ENCODE data around the gene NTN1. TPM values are rescaled to one million over a fixed set of nuclear protein-coding genes. Genes with fewer than 3 reads are reported as not detected.
"Not testable (repeated sequence)": the region's sequence is repeated elsewhere in the genome, so short reads cannot be mapped to it uniquely, and the experiment has no call there.

NTN1 gene
- total RNA-seq, 1 donor from 2014 or later, result 1.1 TPM

DNA sequence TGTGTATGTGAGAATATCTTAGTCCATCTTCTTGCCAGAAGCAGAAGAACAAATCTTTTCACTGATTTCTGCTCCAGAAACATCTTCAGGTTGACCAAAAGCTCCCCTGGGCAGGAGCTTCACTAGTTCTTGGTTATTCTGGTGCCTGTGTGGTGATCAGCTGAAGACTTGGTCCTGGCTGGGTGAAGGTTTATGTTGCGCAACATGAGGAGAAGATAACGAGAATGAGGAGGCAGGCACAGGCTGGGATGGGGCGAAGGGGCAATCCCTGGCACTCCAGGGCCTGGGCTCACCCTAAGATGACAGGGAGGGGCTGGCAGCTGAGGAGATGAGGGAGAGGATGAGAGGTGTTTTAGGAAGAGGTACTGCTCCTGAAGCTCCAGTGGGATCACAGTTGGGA lies 232.0 kb downstream of the NTN1 start:
- intact Hi-C loops (cut with micrococcal nuclease), result no loop called here
- POLR2A ChIA-PET, result no interaction called here
- no peak overlapping the region for H3K4me3 Mint-ChIP-seq

GRCh38 chr17:9254841-9255240 lies 233.5 kb downstream of the NTN1 start:
- ATAC-seq (ENCODE audit: low read depth) (no peak), DNase-seq (no peak)
- H3K27me3 Mint-ChIP-seq, result no peaks in the 10 kb centered on the region
- intact Hi-C loops (cut with micrococcal nuclease), result no loop called here
- H3K27ac Mint-ChIP-seq, result no peak overlapping the region
- peaks cover 3% of the 10 kb centered on the region for H3K36me3 Mint-ChIP-seq (ENCODE audit: low read depth)
- ChIA-PET POLR2A (no interaction called here), CTCF (no interaction called here)
- H3K9me3 Mint-ChIP-seq, result no peaks in the 10 kb centered on the region
- no peak for TF ChIP-seq CTCF (IDR thresholded peaks at IDR 0.05)
- no peak overlapping the region for H3K4me3 Mint-ChIP-seq
- H3K4me1 Mint-ChIP-seq, result peaks cover 16% of the 10 kb centered on the region

More for the DNA sequence above, 232.0 kb downstream of the NTN1 start:
- Mint-ChIP-seq H3K36me3 (ENCODE audit: low read depth) (peaks cover 10% of the 10 kb centered on the region), H3K4me1 (peaks cover 14% of the 10 kb centered on the region), H3K9me3 (no peaks in the 10 kb centered on the region), H3K27ac (no peak overlapping the region), H3K27me3 (no peaks in the 10 kb centered on the region)
- CTCF ChIA-PET, result no interaction called here
- ATAC-seq (ENCODE audit: low read depth) (no peak), DNase-seq (no peak)
- no peak for TF ChIP-seq CTCF (IDR thresholded peaks at IDR 0.05)

DNA sequence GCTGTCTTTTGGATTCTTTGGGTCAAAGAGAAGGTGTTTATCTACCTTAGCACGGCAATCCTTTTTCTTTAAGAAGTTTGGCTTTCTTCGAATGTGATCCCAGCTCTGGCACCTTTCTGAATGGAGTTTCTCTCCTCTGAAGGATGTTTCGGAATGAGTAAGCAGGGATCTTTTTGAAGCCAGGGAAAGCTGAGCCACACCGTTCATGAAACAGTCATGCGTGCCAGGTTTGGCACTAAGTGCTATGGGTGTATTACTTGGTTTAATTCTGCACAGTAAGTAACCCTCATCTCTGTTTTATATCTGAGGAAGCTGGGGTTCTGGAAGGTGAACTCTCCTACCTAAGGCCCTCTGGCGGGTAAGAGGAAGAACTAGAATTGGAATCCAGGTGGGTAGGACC lies 234.5 kb downstream of the NTN1 start:
- Mint-ChIP-seq H3K4me1 (peaks cover 16% of the 10 kb centered on the region), H3K27ac (no peak overlapping the region), H3K9me3 (no peaks in the 10 kb centered on the region), H3K4me3 (no peak overlapping the region), H3K27me3 (no peaks in the 10 kb centered on the region), H3K36me3 (ENCODE audit: low read depth) (no peaks in the 10 kb centered on the region)
- ChIA-PET POLR2A (no interaction called here), CTCF (no interaction called here)
- ATAC-seq (ENCODE audit: low read depth), result no peak
- TF ChIP-seq CTCF (IDR thresholded peaks at IDR 0.05), result no peak
- DNase-seq, result no peak
- intact Hi-C loops (cut with micrococcal nuclease), result no loop called here

DNA sequence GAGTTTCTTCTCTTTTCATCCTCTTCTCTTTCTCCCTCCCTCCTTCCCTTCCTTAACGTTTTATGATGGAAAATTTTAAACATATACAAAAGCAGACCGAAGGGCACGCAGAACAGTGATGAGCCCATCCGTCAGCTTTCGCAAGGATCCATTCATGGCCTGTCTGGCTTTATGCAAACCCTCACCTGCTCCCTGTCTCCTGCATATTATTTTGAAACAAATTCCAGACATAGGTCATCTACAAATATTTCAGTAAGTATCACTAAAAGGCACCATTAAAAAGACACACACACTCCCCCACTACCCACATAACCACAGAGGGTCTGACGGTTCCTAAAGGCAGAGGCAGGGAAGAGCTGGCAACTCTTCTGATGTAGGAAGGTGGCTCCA lies 235.0 kb downstream of the NTN1 start:
- no peaks in the 10 kb centered on the region for H3K9me3 Mint-ChIP-seq
- H3K4me1 Mint-ChIP-seq, result peaks cover 16% of the 10 kb centered on the region
- no peak for ATAC-seq (ENCODE audit: low read depth)
- H3K27me3 Mint-ChIP-seq, result no peaks in the 10 kb centered on the region
- TF ChIP-seq CTCF (IDR thresholded peaks at IDR 0.05), result no peak
- H3K4me3 Mint-ChIP-seq, result no peak overlapping the region
- no peak overlapping the region for H3K27ac Mint-ChIP-seq
- ChIA-PET POLR2A (no interaction called here), CTCF (no interaction called here)
- no peaks in the 10 kb centered on the region for H3K36me3 Mint-ChIP-seq (ENCODE audit: low read depth)
- no peak for DNase-seq
- intact Hi-C loops (cut with micrococcal nuclease), result no loop called here

- DNase-seq, result no peak
- H3K4me3 Mint-ChIP-seq, result peak overlapping the region; percentile 12
These were observed 235.7 kb downstream of the NTN1 start for GRCh38 chr17:9256751-9257629.

GRCh38 chr17:9257630-9257965 lies 236.3 kb downstream of the NTN1 start:
- H3K27ac Mint-ChIP-seq; CTCF ChIA-PET; H3K36me3 Mint-ChIP-seq (ENCODE audit: low read depth); H3K27me3 Mint-ChIP-seq; POLR2A ChIA-PET; H3K9me3 Mint-ChIP-seq; ATAC-seq (ENCODE audit: low read depth); H3K4me3 Mint-ChIP-seq; DNase-seq; intact Hi-C loops (cut with micrococcal nuclease): not testable (repeated sequence)
- H3K4me1 Mint-ChIP-seq, result peaks cover 16% of the 10 kb centered on the region

More at GRCh38 chr17:9256751-9257629, 235.7 kb downstream of the NTN1 start:
- ChIA-PET CTCF (no interaction called here), POLR2A (no interaction called here)
- Mint-ChIP-seq H3K27me3 (no peaks in the 10 kb centered on the region), H3K36me3 (ENCODE audit: low read depth) (no peaks in the 10 kb centered on the region), H3K9me3 (no peaks in the 10 kb centered on the region), H3K4me1 (peaks cover 16% of the 10 kb centered on the region), H3K27ac (no peak overlapping the region)
- intact Hi-C loops (cut with micrococcal nuclease), result no loop called here
- peak; percentile 72 for ATAC-seq (ENCODE audit: low read depth)
- TF ChIP-seq CTCF (IDR thresholded peaks at IDR 0.05), result no peak
